ENCODE measurements around the gene CEACAM21. TPM values are rescaled to one million over a fixed set of nuclear protein-coding genes. Genes with fewer than 3 reads are reported as not detected.

CEACAM21 gene
- total RNA-seq, 1 experiment from 2014 or later: 0.35 TPM

GRCh38 chr19:41546961-41547360, 29.0 kb upstream of the CEACAM21 start (continued):
- TF ChIP-seq FOXJ3 (CRISPR knock-in tag; IDR thresholded peaks at IDR 0.05; ENCODE audit: borderline replicate concordance): no peak
- no peak for TF ChIP-seq ATF6 (CRISPR knock-in tag; IDR thresholded peaks at IDR 0.05)
- no peak for TF ChIP-seq SMAD4 (CRISPR knock-in tag; IDR thresholded peaks at IDR 0.05)
- no peak for TF ChIP-seq ZNF671 (CRISPR knock-in tag; IDR thresholded peaks at IDR 0.05)
- no peak for TF ChIP-seq ESRRA (CRISPR knock-in tag; IDR thresholded peaks at IDR 0.05; ENCODE audit: borderline replicate concordance)
- no peak for TF ChIP-seq ATF3 (CRISPR knock-in tag; conservative IDR thresholded peaks at IDR 0.05)

GRCh38 chr19:41547569-41547968, 28.4 kb upstream of the CEACAM21 start:
- ATAC-seq (no peak), DNase-seq (ENCODE audit: low spot score) (no peak)
- Mint-ChIP-seq H3K27me3 (ENCODE audit: low read depth) (peaks cover 10% of the 10 kb centered on the region; the same call in 1 of the 2 replicates), H3K4me3 (no peak overlapping the region), H3K27ac (no peak overlapping the region), H3K36me3 (peaks cover 3% of the 10 kb centered on the region), H3K4me1 (peaks cover 46% of the 10 kb centered on the region), H3K9me3 (peaks cover 4% of the 10 kb centered on the region)
- TF ChIP-seq IRF2 (CRISPR knock-in tag; IDR thresholded peaks at IDR 0.05; ENCODE audit: borderline replicate concordance, low read depth): no peak
- no peak for TF ChIP-seq GTF2I (CRISPR knock-in tag; conservative IDR thresholded peaks at IDR 0.05)
- TF ChIP-seq PRDM15 (CRISPR knock-in tag; IDR thresholded peaks at IDR 0.05): no peak
- no peak for TF ChIP-seq FOXJ3 (CRISPR knock-in tag; IDR thresholded peaks at IDR 0.05; ENCODE audit: borderline replicate concordance)
- no peak for TF ChIP-seq ZNF423 (CRISPR knock-in tag; IDR thresholded peaks at IDR 0.05)
- no peak for TF ChIP-seq ZBTB43 (CRISPR knock-in tag; IDR thresholded peaks at IDR 0.05)
- no peak for TF ChIP-seq ZNF138 (CRISPR knock-in tag; conservative IDR thresholded peaks at IDR 0.05)
- TF ChIP-seq CREM (CRISPR knock-in tag; IDR thresholded peaks at IDR 0.05): no peak
- TF ChIP-seq CTCF (IDR thresholded peaks at IDR 0.05): no peak
- TF ChIP-seq HMGXB4 (CRISPR knock-in tag; IDR thresholded peaks at IDR 0.05): no peak
- TF ChIP-seq ZBTB21 (CRISPR knock-in tag; IDR thresholded peaks at IDR 0.05; ENCODE audit: borderline replicate concordance): no peak
- TF ChIP-seq ZNF121 (CRISPR knock-in tag; IDR thresholded peaks at IDR 0.05): no peak
- TF ChIP-seq CDX4 (CRISPR knock-in tag; IDR thresholded peaks at IDR 0.05; ENCODE audit: borderline replicate concordance): no peak
- TF ChIP-seq GABPB1 (CRISPR knock-in tag; IDR thresholded peaks at IDR 0.05): no peak
- ChIA-PET CTCF (interaction anchor here (1.6 to 4.4 kb wide), 5 partner anchors 16 to 99 kb away, joined by 5 to 56 read pairs (median 12); no protein-coding TSS in a partner anchor), POLR2A (no interaction called here)

All from WTC11 (cell line).